Measurements from ENCODE around the gene SMOC1.
"Not testable (repeated sequence)": the region's sequence is repeated elsewhere in the genome, so short reads cannot be mapped to it uniquely, and the experiment has no call there.

SMOC1 gene

GRCh38 chr14:69901113-69901951 is 22.1 kb downstream of the SMOC1 start:
- DNase-seq: no peak

- not testable (repeated sequence) for DNase-seq
These were observed 23.8 kb downstream of the SMOC1 start for GRCh38 chr14:69903046-69903445.

GRCh38 chr14:69904246-69904645 is 25.0 kb downstream of the SMOC1 start:
- no peak for DNase-seq

- no peak for DNase-seq
These were observed 27.0 kb downstream of the SMOC1 start for GRCh38 chr14:69906201-69906600.

GRCh38 chr14:69909826-69910550 is 30.8 kb downstream of the SMOC1 start:
- no peak for DNase-seq

DNA sequence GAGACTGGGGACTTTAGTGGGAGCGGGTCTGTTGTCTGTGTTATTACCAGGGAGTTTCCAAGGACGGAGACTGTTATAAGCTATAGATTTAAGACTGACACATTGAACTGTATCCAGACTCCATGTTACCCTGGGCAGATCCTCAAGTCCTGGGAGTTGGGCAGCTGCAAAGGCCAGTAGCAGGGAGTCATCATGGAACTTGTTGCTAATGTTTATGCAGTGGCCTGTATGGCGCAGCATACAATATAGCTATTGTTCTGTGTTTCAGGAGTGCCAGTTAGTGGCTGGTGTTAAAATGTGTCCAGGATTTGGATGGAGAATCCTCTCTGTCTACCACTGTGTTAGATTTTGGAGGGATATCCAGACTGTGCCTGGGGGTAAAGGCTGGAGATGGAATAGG is 31.7 kb downstream of the SMOC1 start:
- DNase-seq: no peak

- no peak for DNase-seq
These were observed 34.5 kb downstream of the SMOC1 start for GRCh38 chr14:69913686-69914085.

DNA sequence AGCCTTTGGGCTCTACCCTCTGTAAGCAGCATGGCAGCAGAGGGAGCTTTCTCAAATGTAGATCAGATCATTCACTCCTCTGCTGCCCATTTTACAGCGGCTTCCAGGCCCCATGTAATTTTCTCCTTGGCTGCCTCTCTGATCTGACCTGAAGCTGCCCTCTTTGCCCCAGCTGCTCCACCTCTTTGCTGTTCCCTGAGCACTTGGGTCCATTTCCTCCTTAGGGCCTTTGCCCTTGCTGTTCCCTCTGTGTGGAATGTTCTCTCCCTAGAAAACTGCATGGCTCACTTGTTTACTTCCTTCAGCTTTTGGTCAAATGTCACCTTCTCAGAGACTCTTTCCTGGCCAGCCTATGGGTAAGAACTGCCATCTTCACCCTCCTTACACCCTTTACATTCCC is 37.2 kb downstream of the SMOC1 start:
- no peak for DNase-seq

GRCh38 chr14:69917287-69917686 is 38.1 kb downstream of the SMOC1 start:
- no peak for DNase-seq

GRCh38 chr14:69919815-69920214 is 40.6 kb downstream of the SMOC1 start:
- DNase-seq: no peak

- no peak for DNase-seq
These were observed 41.8 kb downstream of the SMOC1 start for GRCh38 chr14:69921052-69921451.

GRCh38 chr14:69922198-69922597 is 43.0 kb downstream of the SMOC1 start:
- no peak for DNase-seq

- no peak for DNase-seq
These were observed 45.0 kb downstream of the SMOC1 start for GRCh38 chr14:69924201-69924600.

- no peak for DNase-seq
These were observed 48.9 kb downstream of the SMOC1 start for GRCh38 chr14:69928111-69928523.

- DNase-seq: no peak
These were observed 51.7 kb downstream of the SMOC1 start for GRCh38 chr14:69930780-69931379.

DNA sequence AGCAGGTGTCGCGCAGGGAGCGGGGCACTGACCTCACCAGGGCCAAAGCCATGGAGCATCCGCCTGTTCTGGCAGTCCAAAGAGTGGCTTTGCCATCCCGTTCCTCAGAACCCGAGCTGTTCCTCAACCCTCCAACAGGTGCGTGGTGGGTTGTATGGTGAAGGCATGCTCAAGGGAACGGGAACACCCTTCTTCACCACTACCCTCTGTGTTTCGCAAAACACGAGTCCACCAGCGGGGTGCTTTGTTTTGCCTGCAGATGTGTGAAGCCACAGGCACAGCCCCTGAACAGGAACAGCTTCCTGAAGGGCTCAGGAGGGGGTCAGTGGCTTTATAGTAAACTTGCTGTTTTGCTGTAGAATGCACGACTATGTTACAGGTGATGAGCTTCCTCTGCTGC is 52.7 kb downstream of the SMOC1 start:
- DNase-seq: no peak

- no peak for DNase-seq
These were observed 53.2 kb downstream of the SMOC1 start for GRCh38 chr14:69932391-69932790.

DNA sequence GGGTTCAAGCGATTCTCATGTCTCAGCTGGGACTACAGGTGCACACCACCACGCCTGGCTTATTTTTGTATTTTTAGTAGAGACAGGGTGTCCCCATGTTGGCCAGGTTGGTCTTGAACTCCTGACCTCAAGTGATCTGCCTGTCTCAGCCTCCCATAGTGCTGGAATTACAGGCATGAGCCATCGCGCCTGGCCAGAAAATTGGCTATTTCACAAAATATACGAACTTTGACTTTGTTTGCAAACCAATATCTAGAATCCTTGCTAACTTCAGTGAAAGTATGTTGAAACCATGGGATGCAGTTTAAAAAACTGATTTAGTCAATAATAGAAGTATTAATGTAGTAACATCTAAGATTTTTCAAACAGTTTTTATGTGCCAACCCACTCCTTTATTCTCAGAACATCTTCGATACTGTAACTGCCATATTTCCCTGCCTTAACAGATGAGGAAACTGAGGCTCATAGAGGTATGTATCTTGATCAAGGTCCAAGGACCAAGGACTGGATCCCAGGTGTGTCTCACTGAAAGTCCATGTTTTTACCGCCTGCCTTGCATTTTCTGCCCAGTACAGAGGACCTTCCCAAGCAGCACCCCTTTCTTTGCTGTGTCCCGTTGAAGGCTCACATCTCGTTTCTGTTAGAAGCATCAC is 54.5 kb downstream of the SMOC1 start:
- DNase-seq: no peak

- no peak for DNase-seq
These were observed 58.3 kb downstream of the SMOC1 start for GRCh38 chr14:69937367-69938081.

DNA sequence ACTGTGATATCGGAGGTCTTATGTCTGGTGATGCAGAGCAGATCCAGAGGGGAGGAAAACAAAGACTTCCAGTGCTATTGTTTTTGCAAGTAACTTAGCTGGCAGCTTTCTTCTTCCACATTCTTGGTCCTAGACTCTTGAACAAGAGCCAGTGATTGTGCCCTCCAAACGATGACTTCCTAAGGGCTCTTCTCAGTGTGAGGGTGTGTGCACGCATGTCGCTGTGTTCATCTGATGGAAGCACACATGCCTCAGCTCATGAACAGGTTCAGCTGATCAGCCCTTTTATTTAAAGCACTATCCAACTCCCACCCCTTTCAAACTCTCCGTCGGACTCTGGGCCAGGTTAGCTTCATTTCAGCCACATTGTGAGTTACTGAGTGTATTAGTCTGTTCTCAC is 59.5 kb downstream of the SMOC1 start:
- no peak for DNase-seq

- DNase-seq: no peak
These were observed 62.8 kb downstream of the SMOC1 start for GRCh38 chr14:69941768-69942742.
